K562 (cell line): ENCODE data around the gene SGMS1. TPM values are rescaled to one million over a fixed set of nuclear protein-coding genes. Genes with fewer than 3 reads are reported as not detected.

Experiments used
- BDP1 ChIP-seq: IDR thresholded peaks from 3 replicates; pipeline ENCODE4 v1.6.1; 2011; ENCODE audit not compliant: insufficient read length, insufficient read depth
- CBX5 ChIP-seq: IDR thresholded peaks from 2 replicates; pipeline ENCODE4 v1.6.1; 2014; ENCODE audit warnings: low read depth, borderline replicate concordance
- CHD4 ChIP-seq: fragments of 200-600 bp; sonication (generic); IDR thresholded peaks from 3 replicates; pipeline ENCODE4 v1.6.1; 2012; ENCODE audit warnings: low read depth, mild to moderate bottlenecking, mixed read lengths, low read length, inconsistent platforms; ENCODE audit not compliant: insufficient read depth, insufficient replicate concordance, poor library complexity, severe bottlenecking
- CREB3L1 ChIP-seq: fragments of 450-650 bp; IDR thresholded peaks from 2 replicates; pipeline ENCODE4 v1.6.1; 2014; ENCODE audit warnings: low read depth, mild to moderate bottlenecking, moderate library complexity, borderline replicate concordance
- HCFC1 ChIP-seq: IDR thresholded peaks from 2 replicates; pipeline ENCODE4 v1.6.1; 2012; ENCODE audit warnings: low read depth, low read length, improper control_type of control experiment
- NRF1 ChIP-seq, 2 experiments: fragments of 450-650 bp; IDR thresholded peaks in 1 of 2; conservative IDR thresholded peaks in 1 of 2; 2 replicates each; pipeline ENCODE4 v1.6.1; 2014; ENCODE audit warnings: mild to moderate bottlenecking in 2 of 2
- PYGO2 ChIP-seq: fragments of 450-650 bp; IDR thresholded peaks from 2 replicates; pipeline ENCODE4 v1.6.1; 2016; ENCODE audit warnings: mild to moderate bottlenecking, missing genetic modification characterization, moderate library complexity, missing compliant biosample characterization
- RB1 ChIP-seq: fragments of 450-650 bp; IDR thresholded peaks from 2 replicates; pipeline ENCODE4 v1.6.1; 2017; ENCODE audit warnings: low read depth, mild to moderate bottlenecking
- REST ChIP-seq, 2 experiments: fragments of 450-650 bp; formaldehyde crosslinking in 1 of 2; IDR thresholded peaks; 2 replicates each; pipeline versions ENCODE4 v1.4.0 to v1.6.1; 2014 to 2020; ENCODE audit warnings: mild to moderate bottlenecking in 2 of 2, borderline replicate concordance in 1 of 2, low read depth in 1 of 2
- ZC3H11A ChIP-seq: IDR thresholded peaks from 2 replicates; pipeline ENCODE4 v1.6.1; 2012; ENCODE audit warnings: low read depth, low read length, improper control_type of control experiment
- ZNF316 ChIP-seq: fragments of 450-650 bp; IDR thresholded peaks from 2 replicates; pipeline ENCODE4 v1.6.1; 2016
- ZNF398 ChIP-seq: fragments of 250-450 bp; sonication (Bioruptor Pico); IDR thresholded peaks from 2 replicates; pipeline ENCODE4 v1.8.0; 2021; ENCODE audit warnings: moderate library complexity, mild to moderate bottlenecking, inconsistent platforms
- polyA plus RNA-seq, 8 experiments: library from polyadenylated mRNA; depleted of rRNA in 4 of 8; stranded (reverse) in 5 of 8; unstranded in 3 of 8; fragments of >200 nt; fragmentation: Nextera tagmentation in 2 of 8; fragmentation: Illumina TruSeq in 1 of 8; extraction: Ambion mirVana in 2 of 8; extraction: Trizol in 1 of 8; gene quantifications; 2 replicates each; pipeline versions ENCODE4 v1.2.1 to v1.2.3, GENCODE V29; 2011 to 2014; ENCODE audit warnings: inconsistent platforms in 1 of 8, missing spikeins in 1 of 8
- total RNA-seq, 7 experiments: library from RNA; depleted of rRNA in 6 of 7; stranded (reverse); fragments of >200 nt in 6 of 7; fragmentation: Illumina TruSeq in 2 of 7; extraction: Trizol in 2 of 7; gene quantifications; 2 replicates each; pipeline versions ENCODE4 v1.2.1 to v1.2.3, GENCODE V29; 2011 to 2021; ENCODE audit warnings: low replicate concordance in 1 of 7
- TF ChIP-seq, protein P1 (sequence below): fragments of 450-650 bp; formaldehyde crosslinking; IDR thresholded peaks from 2 replicates; pipeline ENCODE4 v1.4.0; 2022; ENCODE audit warnings: mild to moderate bottlenecking, moderate library complexity

SGMS1 gene
- total and polyA plus RNA-seq, 9 of the 15 experiments (the other 6 are each of a cell fraction or from before 2014, with no cell fraction given), result 22.6 to 232 (median 82.2) TPM

GRCh38 chr10:50577681-50578350 lies 45.9 kb downstream of the SGMS1 start (continued):
- peak; percentile 51; the same call in 1 of the 2 replicates for TF ChIP-seq REST (IDR thresholded peaks at IDR 0.05; ENCODE audit: borderline replicate concordance)
- TF ChIP-seq REST (CRISPR knock-in tag; IDR thresholded peaks at IDR 0.05; ENCODE audit: low read depth), result no peak
- no peak for TF ChIP-seq BDP1
- 0 out of 2 replicates have a peak, but pooled peaks have one; percentile 40 for TF ChIP-seq RB1
- TF ChIP-seq ZNF316, result peak; percentile 93
- TF ChIP-seq ZNF398, result no peak
- peak; percentile 60 for TF ChIP-seq CHD4
- TF ChIP-seq, protein P1, sequence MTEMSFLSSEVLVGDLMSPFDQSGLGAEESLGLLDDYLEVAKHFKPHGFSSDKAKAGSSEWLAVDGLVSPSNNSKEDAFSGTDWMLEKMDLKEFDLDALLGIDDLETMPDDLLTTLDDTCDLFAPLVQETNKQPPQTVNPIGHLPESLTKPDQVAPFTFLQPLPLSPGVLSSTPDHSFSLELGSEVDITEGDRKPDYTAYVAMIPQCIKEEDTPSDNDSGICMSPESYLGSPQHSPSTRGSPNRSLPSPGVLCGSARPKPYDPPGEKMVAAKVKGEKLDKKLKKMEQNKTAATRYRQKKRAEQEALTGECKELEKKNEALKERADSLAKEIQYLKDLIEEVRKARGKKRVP, result 0 out of 2 replicates have a peak, but pooled peaks have one; percentile 8
- TF ChIP-seq PYGO2 (tag), result no peak
- TF ChIP-seq CBX5, result no peak
- no peak; the same call in 1 of the 2 replicates for TF ChIP-seq ZC3H11A
- TF ChIP-seq HCFC1, result 0 out of 2 replicates have a peak, but pooled peaks have one; percentile 42
- TF ChIP-seq CREB3L1, result 0 out of 2 replicates have a peak, but pooled peaks have one; percentile 57
- TF ChIP-seq NRF1 (conservative IDR thresholded peaks at IDR 0.05 in 1 of 2, IDR thresholded peaks at IDR 0.05 in 1 of 2), result peak; percentile 68 to 76
